GM12872 (cell line): Measurements from ENCODE around the gene MYO1B.

Source experiments
- CTCF ChIP-seq: IDR thresholded peaks from 3 replicates; pipeline ENCODE4 v1.5.1; 2011; ENCODE audit warnings: low read depth, mild to moderate bottlenecking, low read length, moderate library complexity; ENCODE audit not compliant: insufficient read depth

Gene MYO1B

DNA sequence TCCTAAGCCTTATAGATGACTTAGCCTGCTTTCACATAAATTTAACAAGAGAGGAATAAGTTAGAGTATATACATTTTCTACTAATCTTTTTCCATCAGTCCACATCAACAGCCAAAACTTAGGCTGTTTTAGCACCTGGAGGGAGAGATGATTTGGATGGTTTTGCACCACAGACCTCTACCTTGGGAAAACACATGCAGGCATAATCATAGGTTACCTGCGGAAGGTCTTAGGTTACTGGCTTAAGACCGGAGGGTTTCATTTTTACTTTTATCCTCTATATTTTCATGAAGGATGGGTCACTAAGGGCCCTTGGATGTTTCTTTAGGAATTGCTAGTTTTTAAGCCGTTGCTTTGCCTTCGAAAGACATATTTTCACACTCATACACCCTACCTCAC lies 66.0 kb downstream of the MYO1B start:
- TF ChIP-seq CTCF = no peak

DNA sequence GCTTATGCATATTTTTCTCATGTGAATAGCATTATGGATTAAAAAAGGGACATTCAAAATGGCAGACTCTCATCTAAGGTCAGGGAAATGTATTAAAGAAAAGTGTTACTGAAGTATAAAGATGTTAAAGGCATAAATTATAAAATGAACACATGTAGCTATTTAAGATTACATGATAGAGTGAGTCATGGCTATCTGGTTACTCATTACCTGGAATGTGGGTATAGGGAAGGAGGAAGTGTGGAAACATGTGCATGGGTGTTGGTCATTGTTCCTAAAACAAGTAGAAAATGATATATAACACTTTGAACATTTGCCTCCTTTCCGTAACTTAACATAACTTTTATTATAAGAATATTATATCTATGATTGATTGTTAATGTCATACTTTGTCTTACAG lies 66.4 kb downstream of the MYO1B start:
- no peak for TF ChIP-seq CTCF

GRCh38 chr2:191312163-191312562 lies 67.0 kb downstream of the MYO1B start:
- no peak for TF ChIP-seq CTCF

DNA sequence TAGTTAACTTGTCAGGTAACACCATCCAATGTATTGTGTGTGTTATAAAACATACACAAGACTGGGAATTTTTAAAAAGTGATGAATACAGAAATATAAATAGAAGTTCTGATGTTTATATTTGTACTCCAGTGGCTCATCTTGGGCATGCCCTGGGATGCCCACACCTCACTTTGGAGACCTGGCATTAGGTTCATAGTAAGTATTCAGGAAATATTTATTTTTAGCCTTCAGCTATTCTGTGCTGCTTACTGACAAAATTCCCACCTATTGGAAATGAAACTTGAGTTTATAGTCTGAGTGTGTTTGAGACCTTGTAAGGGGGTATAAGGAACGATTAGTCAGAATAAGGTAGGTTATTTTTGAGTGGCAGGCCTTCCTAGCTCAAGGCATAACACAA lies 67.5 kb downstream of the MYO1B start:
- no peak for TF ChIP-seq CTCF

DNA sequence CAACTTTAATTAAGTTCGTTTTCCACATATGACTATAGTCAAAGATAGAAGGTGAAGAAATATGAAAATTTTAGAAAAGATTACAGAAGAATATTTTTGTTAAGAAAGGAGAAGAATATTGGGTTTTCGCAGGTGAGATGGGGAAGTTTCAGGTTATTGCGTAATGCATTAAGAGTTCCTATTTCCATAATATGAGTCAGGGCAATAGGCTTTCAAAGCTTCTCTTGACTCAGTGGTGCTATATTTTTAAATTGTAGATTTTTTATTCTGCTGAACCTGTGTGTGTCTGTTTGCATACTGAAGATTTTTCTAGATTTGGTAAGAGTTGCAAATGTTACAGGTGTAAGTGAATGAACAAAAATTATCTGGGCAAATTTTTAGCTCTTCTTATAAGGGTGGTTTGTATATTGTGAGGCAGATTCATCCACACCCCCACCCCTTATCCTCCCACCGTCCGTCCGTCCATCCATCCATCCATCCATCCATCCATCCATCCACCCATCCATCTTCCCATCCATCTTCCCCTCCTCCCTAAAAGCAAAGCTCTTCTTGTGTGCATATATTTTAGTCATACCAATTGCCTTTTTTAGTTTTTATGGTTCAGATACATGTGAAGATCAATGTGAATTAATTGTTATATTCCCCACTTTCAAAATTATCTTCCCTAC lies 69.6 kb downstream of the MYO1B start:
- TF ChIP-seq CTCF = no peak

DNA sequence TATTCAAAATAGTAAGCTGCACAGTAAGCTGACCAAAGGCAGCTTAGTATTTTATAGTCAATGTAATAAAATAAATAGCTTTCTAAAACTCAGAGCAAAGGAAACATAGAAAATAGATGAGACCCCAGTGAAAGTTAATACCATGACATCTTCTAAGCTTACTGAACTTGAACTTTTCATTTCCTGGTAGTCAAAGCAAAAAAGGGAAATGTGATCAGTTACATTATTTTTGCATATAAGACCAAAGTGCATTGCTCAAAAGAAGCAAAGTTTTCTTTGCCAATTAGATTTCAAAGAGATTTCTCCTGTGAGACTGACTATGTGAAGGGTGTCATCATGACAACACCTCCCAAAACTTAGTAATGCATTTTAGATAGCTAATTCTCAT lies 70.2 kb downstream of the MYO1B start:
- TF ChIP-seq CTCF = no peak

GRCh38 chr2:191316246-191316994 lies 71.2 kb downstream of the MYO1B start:
- TF ChIP-seq CTCF = no peak
